Adrenal gland (tissue), 5 donors: ENCODE measurements around the gene NCOA6.

Experiments used
- CTCF ChIP-seq, 6 experiments: fragments of 450-650 bp in 4 of 6; fragments of 200-600 bp in 2 of 6; sonication (generic) in 1 of 6; IDR thresholded peaks; 1 replicate in 5 of 6; 2 replicates in 1 of 6; pipeline versions ENCODE4 v1.5.1 to v1.8.0; 2016 to 2021; ENCODE audit warnings: antibody characterized with exemption in 6 of 6, mild to moderate bottlenecking in 2 of 6, moderate library complexity in 1 of 6
- POLR2A ChIP-seq, 2 donors: fragments of 450-650 bp; IDR thresholded peaks; one replicate each; pipeline ENCODE4 v1.6.1; 2017; ENCODE audit warnings: antibody characterized with exemption in 2 of 2, mild to moderate bottlenecking in 2 of 2, moderate library complexity in 1 of 2
- donor health status: DM: no; HTN: no; CAD: no.

- no peak for TF ChIP-seq CTCF (IDR thresholded peaks at IDR 0.05)
- TF ChIP-seq POLR2A (IDR thresholded peaks at IDR 0.05): no peak
Measured at GRCh38 chr20:34792687-34793363, 32.6 kb downstream of the NCOA6 start.
